GM21367 (cell line): ENCODE results near the gene RPL6.
"Not testable (repeated sequence)": the region's sequence is repeated elsewhere in the genome, so short reads cannot be mapped to it uniquely, and the experiment has no call there.

Experiments
- ATAC-seq: cut with Tn5 transposase; IDR thresholded peaks from one replicate; pipeline ENCODE4 v1.9.1; 2021; ENCODE audit not compliant: unreplicated experiment

Gene RPL6

GRCh38 chr12:112409064-112409905 lies at the start of gene RPL6:
RPL6 (minus strand) TSS chr12:112409605; CDS start chr12:112408656, 949 bp downstream.
- no peak for ATAC-seq

- ATAC-seq, result no peak
Measured at GRCh38 chr12:112458751-112459150, 49.3 kb upstream of the RPL6 start.

GRCh38 chr12:112458330-112458729 lies 48.9 kb upstream of the RPL6 start:
- no peak for ATAC-seq

GRCh38 chr12:112457142-112457541 lies 47.7 kb upstream of the RPL6 start:
- ATAC-seq, result not testable (repeated sequence)

- ATAC-seq, result no peak
Measured at GRCh38 chr12:112456029-112456428, 46.6 kb upstream of the RPL6 start.

GRCh38 chr12:112450725-112451124 lies 41.3 kb upstream of the RPL6 start:
- ATAC-seq, result no peak

GRCh38 chr12:112448165-112448564 lies 38.8 kb upstream of the RPL6 start:
- not testable (repeated sequence) for ATAC-seq

- ATAC-seq, result no peak
Measured at GRCh38 chr12:112447106-112447505, 37.7 kb upstream of the RPL6 start.

GRCh38 chr12:112446008-112446725 lies 36.8 kb upstream of the RPL6 start:
- ATAC-seq, result no peak

GRCh38 chr12:112443916-112444315 lies 34.5 kb upstream of the RPL6 start:
- no peak for ATAC-seq

- ATAC-seq, result not testable (repeated sequence)
Measured at GRCh38 chr12:112440653-112441052, 31.2 kb upstream of the RPL6 start.

GRCh38 chr12:112439769-112440168 lies 30.4 kb upstream of the RPL6 start:
- ATAC-seq, result no peak

- not testable (repeated sequence) for ATAC-seq
Measured at GRCh38 chr12:112438645-112439044, 29.2 kb upstream of the RPL6 start.

- no peak for ATAC-seq
Measured at GRCh38 chr12:112433551-112433950, 24.1 kb upstream of the RPL6 start.

- no peak for ATAC-seq
Measured at GRCh38 chr12:112431965-112432364, 22.6 kb upstream of the RPL6 start.

- ATAC-seq, result no peak
Measured at GRCh38 chr12:112430929-112431328, 21.5 kb upstream of the RPL6 start.

GRCh38 chr12:112427760-112428159 lies 18.4 kb upstream of the RPL6 start:
- ATAC-seq, result no peak

GRCh38 chr12:112425582-112426382 lies 16.4 kb upstream of the RPL6 start:
- ATAC-seq, result no peak

- ATAC-seq, result no peak
Measured at GRCh38 chr12:112424126-112424525, 14.7 kb upstream of the RPL6 start.

GRCh38 chr12:112422531-112422930 lies 13.1 kb upstream of the RPL6 start:
- ATAC-seq, result no peak

GRCh38 chr12:112421363-112421762 lies 12.0 kb upstream of the RPL6 start:
- ATAC-seq, result no peak
